ENCODE results near the gene RNF39.
A peak's percentile ranks its signal among the peaks of the same experiment; 100 is the strongest.

RNF39 gene

DNA sequence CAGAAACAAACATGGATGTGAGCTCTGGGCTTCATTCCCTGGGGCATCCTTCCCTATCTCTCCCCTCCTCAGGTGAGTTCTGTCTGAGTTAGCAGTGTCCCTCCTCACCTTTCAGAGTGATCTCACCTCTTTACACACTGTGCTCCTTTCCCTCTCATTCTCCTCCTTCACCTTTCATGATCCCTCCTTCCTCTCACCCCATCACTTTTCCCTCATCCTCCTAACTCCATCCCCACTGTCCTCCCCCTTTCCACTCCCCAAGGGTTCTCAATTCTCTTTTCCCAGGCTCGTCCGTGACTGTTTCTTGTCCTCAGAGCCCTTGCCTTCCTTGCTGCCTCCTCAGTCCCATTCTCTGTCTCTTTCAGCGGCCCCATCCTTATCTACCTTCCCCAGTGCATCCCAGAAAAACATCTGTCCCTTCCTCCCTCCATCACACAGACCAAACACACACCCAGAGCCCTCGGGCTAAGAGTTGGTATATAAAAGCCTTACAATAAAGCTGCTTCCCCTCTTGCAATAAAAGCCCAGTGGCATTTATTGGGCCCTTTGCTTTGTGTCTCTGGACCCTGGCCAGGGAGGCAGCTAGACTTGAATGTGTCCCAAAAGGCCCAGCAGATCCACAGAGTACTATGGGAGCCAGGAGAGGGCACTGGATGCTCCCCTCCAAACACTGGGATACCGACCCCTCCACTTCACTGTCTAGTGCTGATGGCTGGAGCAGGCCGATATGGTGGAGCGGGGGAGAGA, 1.9 kb downstream of the RNF39 start:
- TF ChIP-seq, protein P1, sequence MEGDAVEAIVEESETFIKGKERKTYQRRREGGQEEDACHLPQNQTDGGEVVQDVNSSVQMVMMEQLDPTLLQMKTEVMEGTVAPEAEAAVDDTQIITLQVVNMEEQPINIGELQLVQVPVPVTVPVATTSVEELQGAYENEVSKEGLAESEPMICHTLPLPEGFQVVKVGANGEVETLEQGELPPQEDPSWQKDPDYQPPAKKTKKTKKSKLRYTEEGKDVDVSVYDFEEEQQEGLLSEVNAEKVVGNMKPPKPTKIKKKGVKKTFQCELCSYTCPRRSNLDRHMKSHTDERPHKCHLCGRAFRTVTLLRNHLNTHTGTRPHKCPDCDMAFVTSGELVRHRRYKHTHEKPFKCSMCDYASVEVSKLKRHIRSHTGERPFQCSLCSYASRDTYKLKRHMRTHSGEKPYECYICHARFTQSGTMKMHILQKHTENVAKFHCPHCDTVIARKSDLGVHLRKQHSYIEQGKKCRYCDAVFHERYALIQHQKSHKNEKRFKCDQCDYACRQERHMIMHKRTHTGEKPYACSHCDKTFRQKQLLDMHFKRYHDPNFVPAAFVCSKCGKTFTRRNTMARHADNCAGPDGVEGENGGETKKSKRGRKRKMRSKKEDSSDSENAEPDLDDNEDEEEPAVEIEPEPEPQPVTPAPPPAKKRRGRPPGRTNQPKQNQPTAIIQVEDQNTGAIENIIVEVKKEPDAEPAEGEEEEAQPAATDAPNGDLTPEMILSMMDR (IDR thresholded peaks at IDR 0.05; ENCODE audit: low read depth, low read length) = no peak
- H3K4me3 ChIP-seq (ENCODE audit: low read depth, low read length) = no peak overlapping the region

GRCh38 chr6:30071858-30072257, 3.7 kb downstream of the RNF39 start:
- H3K4me3 ChIP-seq (ENCODE audit: low read depth, low read length) = no peak overlapping the region
- TF ChIP-seq, protein P1 (IDR thresholded peaks at IDR 0.05; ENCODE audit: low read depth, low read length) = no peak

- no peak overlapping the region for H3K4me3 ChIP-seq (ENCODE audit: low read depth, low read length)
- TF ChIP-seq, protein P1 (IDR thresholded peaks at IDR 0.05; ENCODE audit: low read depth, low read length) = no peak
Measured at GRCh38 chr6:30071081-30071818, 4.3 kb downstream of the RNF39 start.

- H3K4me3 ChIP-seq (ENCODE audit: low read depth, low read length) = peak overlapping the region; percentile 70
- TF ChIP-seq, protein P1 (IDR thresholded peaks at IDR 0.05; ENCODE audit: low read depth, low read length) = no peak
Measured at GRCh38 chr6:30067460-30068139, 8.0 kb downstream of the RNF39 start.

GRCh38 chr6:30066577-30067459, 8.8 kb downstream of the RNF39 start, which contains the start of gene PPP1R11:
TSS of gene PPP1R11 (plus strand) at chr6:30067198. CDS start at chr6:30067411, 213 bp downstream.
- TF ChIP-seq, protein P1 (IDR thresholded peaks at IDR 0.05; ENCODE audit: low read depth, low read length) = no peak
- peak within 1 kb of the TSS; percentile 70 for H3K4me3 ChIP-seq (ENCODE audit: low read depth, low read length)

GRCh38 chr6:30066082-30066481, 9.5 kb downstream of the RNF39 start:
- peak overlapping the region; percentile 70 for H3K4me3 ChIP-seq (ENCODE audit: low read depth, low read length)
- TF ChIP-seq, protein P1 (IDR thresholded peaks at IDR 0.05; ENCODE audit: low read depth, low read length) = no peak
